HG02840 (cell line): ENCODE measurements around the gene KDM5A.
"Not testable (repeated sequence)": the region's sequence is repeated elsewhere in the genome, so short reads cannot be mapped to it uniquely, and the experiment has no call there.

Experiments
- ATAC-seq: cut with Tn5 transposase; IDR thresholded peaks from one replicate; pipeline ENCODE4 v1.9.1; 2021; ENCODE audit warnings: mild to moderate bottlenecking, moderate library complexity, moderate number of reproducible peaks; ENCODE audit not compliant: unreplicated experiment, low FRiP score

The KDM5A gene

DNA sequence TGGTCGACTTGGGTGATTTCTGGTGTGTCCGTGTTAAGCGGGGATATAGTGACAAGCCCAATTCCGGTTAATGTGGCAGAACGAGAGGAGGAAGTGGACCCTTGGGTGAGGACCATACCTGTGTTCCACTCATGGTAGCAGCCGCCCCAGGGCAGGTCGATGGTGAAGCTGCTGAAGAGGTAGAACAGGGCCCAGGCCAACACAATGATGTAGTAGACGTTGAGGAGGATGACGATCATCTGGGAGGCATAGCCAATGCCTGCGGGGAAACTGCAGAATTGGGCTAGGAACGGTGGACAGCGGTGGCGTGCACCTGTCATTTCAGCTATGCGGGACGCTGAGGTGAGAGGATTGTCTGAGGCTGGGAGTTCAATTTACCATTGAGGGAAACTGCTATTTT is 146.6 kb downstream of the KDM5A start:
- ATAC-seq, result no peak

- ATAC-seq, result no peak
Measured at GRCh38 chr12:241266-241665, 147.9 kb downstream of the KDM5A start.

- ATAC-seq, result no peak
Measured at GRCh38 chr12:240566-240965, 148.6 kb downstream of the KDM5A start.

DNA sequence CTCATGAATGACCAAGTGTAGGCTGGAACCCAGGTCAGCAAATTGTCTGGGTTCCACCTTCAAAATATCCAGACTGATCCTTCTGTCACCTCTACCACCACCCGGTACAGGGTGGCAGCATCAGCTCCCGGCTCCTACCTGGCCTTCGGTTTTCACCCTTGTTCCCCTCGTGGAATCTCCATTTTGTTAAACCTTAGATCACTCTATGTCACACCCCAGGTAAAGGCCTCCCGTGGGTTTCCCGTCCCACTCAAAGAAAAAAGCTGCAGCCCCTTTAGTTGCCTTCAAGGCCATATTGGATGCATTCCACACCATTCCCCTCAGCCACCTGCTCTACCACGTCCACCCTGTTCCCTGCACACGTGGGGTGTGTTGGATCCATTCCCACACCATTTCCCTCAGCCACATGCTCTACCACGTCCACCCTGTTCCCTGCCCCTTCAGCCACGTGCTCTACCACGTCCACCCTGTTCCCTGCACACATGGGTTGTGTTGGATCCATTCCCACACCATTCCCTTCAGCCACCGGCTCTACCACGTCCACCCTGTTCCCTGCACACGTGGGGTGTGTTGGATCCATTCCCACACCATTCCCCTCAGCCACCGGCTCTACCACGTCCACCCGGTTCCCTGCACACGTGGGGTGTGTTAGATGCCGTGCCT is 150.3 kb downstream of the KDM5A start:
- no peak for ATAC-seq

DNA sequence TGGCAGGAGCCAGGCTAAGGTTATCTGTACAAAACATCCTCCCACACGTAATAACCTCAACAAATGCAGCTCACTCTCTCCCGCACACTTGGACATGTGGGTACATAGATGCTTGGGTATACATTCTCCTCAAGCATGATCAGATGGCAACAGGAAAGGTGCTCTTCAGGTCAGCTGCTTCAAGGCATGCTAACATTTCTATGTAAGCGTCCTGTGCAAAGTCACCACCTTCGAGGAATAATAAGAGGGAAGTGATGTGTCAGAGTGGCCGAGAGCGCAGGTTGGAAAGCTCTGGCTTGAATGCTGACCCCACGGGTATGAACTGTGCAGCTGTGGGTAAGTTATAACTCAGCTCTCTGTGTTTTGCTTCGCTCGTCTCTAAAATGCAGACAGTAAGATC is 151.0 kb downstream of the KDM5A start:
- no peak for ATAC-seq

GRCh38 chr12:237026-237815 is 151.9 kb downstream of the KDM5A start:
- no peak for ATAC-seq

DNA sequence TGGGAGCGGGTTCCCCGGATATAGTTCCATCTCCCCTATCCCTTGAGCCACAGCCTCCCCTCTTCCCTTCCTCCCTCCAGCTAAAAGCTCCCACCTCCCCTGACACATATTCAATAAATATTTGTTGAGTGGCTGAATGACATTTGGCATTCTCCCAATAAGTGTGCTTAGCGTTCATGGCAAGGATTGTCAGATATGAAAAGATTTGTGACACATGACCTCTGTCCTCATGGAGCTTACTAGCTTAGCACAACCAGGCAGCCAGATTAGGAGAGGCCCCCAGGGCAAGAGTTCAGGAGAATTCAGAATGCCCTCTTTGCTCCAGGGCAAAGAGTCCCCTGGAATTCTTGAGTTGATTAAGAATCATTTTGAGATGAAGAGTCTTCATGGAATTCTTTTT is 152.7 kb downstream of the KDM5A start:
- ATAC-seq, result no peak

DNA sequence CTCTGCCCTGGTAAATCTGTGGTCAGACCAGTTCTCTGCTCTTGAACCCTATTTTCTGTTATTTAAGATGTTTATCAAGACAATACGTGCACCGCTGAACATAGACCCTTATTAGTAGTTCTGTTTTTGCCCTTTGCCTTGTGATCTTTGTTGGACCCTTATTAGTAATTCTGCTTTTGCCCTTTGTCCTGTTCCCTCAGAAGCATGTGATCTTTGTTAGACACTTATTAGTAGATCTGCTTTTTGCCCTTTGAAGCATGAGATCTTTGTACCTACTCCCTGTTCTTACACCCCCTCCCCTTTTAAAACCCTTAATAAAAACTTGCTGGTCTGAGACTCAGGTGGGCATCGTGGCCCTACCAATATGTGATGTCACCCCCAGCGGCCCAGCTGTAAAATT is 153.2 kb downstream of the KDM5A start:
- ATAC-seq, result not testable (repeated sequence)

DNA sequence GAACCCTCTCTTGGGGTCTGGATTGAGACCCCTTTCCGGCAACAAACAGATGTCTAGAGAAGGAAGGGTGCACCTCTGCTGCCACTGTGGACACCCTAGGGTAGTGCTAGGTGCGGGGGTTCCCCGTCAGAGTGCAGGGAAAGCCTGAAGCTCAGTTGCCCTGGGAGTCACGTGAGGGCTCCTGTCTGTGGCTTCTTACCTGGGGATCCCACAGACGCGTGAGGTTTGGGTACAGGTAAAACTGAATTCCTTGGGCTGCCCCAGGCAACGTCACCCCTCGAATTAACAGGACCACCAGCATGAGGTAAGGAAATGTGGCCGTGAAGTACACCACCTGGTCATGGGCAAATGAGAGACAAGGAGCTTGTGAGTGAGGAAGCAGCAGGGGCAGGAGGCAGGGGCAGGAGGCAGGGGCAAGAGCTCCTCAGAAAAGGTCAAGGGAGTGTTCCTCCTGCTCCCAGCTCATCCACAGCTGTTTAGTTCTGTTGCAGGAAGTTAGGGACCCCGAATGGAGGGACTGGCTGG is 154.2 kb downstream of the KDM5A start:
- ATAC-seq, result no peak

DNA sequence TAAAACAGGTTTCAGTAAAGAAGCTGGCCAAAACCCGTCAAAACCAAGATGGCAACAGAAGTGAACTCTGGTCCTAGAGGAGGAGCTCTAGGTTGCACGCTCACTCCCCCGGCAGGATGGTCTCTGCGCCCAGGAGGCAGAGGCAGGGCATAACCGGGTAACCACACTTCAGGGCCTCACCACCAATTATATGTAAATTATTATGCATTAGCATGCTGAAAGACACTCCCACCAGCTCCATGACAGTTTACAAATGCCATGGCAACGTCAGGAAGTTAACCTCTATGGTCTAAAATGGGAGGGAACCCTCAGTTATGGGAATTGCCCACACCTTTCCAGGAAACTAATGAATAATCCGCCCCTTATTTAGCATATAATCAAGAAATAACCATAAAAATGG is 155.1 kb downstream of the KDM5A start:
- no peak for ATAC-seq

GRCh38 chr12:233615-233968 is 155.5 kb downstream of the KDM5A start:
- no peak for ATAC-seq

DNA sequence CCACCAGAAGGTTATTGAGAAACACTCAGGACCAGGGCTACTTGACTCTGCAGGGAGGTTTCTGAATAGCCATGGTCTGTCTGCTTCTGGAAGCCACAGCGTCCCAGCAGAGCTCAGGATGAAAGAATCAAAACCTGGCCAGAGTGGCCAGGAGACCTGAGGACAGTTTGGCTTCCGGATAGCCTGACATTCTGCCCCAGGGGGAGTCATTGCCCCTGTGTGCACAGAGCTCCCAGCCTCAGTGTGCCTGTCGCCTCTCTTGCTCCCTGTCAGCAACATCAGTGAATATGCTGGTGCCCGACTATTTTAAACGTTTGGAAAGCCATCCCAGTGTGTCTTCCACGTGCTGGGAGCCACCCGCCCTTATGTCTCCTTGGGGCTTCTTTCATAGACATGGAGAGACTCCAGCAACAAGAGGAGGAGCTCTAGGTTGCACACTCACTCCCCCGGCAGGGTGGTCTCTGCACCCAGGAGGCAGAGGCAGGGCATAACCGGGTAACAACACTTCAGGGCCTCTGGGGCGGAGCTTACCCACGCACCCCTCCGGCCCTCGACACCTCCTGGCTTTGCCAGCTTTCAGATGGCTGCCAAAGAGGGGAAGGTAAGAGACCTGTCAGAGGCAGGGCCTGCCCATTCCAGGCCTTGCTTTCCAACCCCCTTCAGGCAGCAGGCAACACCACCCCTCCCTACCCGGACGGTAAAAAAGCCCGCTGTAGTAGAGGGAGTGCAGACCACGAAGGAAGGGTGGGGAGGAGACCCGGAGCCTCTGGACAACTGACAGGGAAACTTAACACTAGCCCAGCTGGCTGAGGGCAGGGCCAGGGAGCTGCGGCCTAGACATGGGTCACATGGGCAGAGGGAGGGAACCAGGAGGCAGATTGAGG is 156.1 kb downstream of the KDM5A start:
- ATAC-seq, result no peak

- no peak for ATAC-seq
Measured at GRCh38 chr12:230925-231671, 158.0 kb downstream of the KDM5A start.
